Smooth muscle cell (in vitro differentiated cells): Measurements from ENCODE around the gene LY6G6D. TPM values are rescaled to one million over a fixed set of nuclear protein-coding genes. Genes with fewer than 3 reads are reported as not detected.

Source experiments
- DNase-seq: peaks from one replicate; lab custom pipeline; 2025; ENCODE audit not compliant: unreplicated experiment; lab: John Stamatoyannopoulos, UW
- H2AFZ ChIP-seq: fragments of 200-600 bp; sonication (generic); 2 replicates; pipeline ENCODE4 v1.6.0; 2016; ENCODE audit warnings: antibody characterized with exemption, low read depth, mild to moderate bottlenecking
- H3F3A ChIP-seq: fragments of 200-600 bp; sonication (generic); 2 replicates; pipeline ENCODE4 v1.6.0; 2017; ENCODE audit warnings: antibody characterized with exemption, low read depth
- H3K27ac ChIP-seq: fragments of 200-600 bp; sonication (generic); 2 replicates; pipeline ENCODE4 v1.5.1; 2016; ENCODE audit warnings: low read depth, mild to moderate bottlenecking
- H3K27me3 ChIP-seq: fragments of 200-600 bp; sonication (generic); 2 replicates; pipeline ENCODE4 v1.6.1; 2016; ENCODE audit warnings: low read depth, mild to moderate bottlenecking
- H3K36me3 ChIP-seq: fragments of 200-600 bp; sonication (generic); 2 replicates; pipeline ENCODE4 v1.5.1; 2016; ENCODE audit warnings: low read depth
- H3K4me1 ChIP-seq: fragments of 200-600 bp; sonication (generic); 2 replicates; pipeline ENCODE4 v1.5.1; 2016; ENCODE audit warnings: low read depth
- H3K4me2 ChIP-seq: fragments of 200-600 bp; sonication (generic); 2 replicates; pipeline ENCODE4 v1.6.0; 2016; ENCODE audit warnings: mild to moderate bottlenecking
- H3K4me3 ChIP-seq: fragments of 200-600 bp; sonication (generic); 2 replicates; pipeline ENCODE4 v1.5.1; 2016; ENCODE audit warnings: mild to moderate bottlenecking
- H3K79me2 ChIP-seq: fragments of 200-600 bp; sonication (generic); 2 replicates; pipeline ENCODE4 v1.6.0; 2016; ENCODE audit warnings: low read depth, mild to moderate bottlenecking
- H3K9ac ChIP-seq: fragments of 200-600 bp; sonication (generic); 2 replicates; pipeline ENCODE4 v1.6.0; 2016; ENCODE audit warnings: low read depth
- H3K9me3 ChIP-seq: fragments of 200-600 bp; sonication (generic); replicated peaks from 2 replicates; pipeline ENCODE4 v1.5.1; 2016; ENCODE audit warnings: low read depth
- H4K20me1 ChIP-seq: fragments of 200-600 bp; sonication (generic); 2 replicates; pipeline ENCODE4 v1.6.0; 2016; ENCODE audit warnings: low read depth
- CTCF ChIP-seq: fragments of 200-600 bp; sonication (generic); IDR thresholded peaks from 2 replicates; pipeline ENCODE4 v1.5.1; 2017; ENCODE audit warnings: borderline replicate concordance, mild to moderate bottlenecking, antibody characterized with exemption; ENCODE audit not compliant: insufficient read depth, poor library complexity, severe bottlenecking
- WGBS: methylation state at CpG from one replicate; pipeline ENCODE4 v1.1.7; 2016; ENCODE audit warnings: low lambda C conversion rate; 5-methylcytosine and 5-hydroxymethylcytosine counted together
- polyA plus RNA-seq: library from polyadenylated mRNA; unstranded; fragments of >200 nt; fragmentation: Nextera tagmentation; extraction: Ambion mirVana; gene quantifications from 2 replicates; pipeline ENCODE4 v1.2.1, GENCODE V29; 2016
- total RNA-seq: library from RNA; depleted of rRNA; stranded (reverse); fragments of >200 nt; gene quantifications from 2 replicates; pipeline ENCODE4 v1.2.3, GENCODE V29; 2014

Gene LY6G6D
- total and polyA plus RNA-seq, 2 experiments from 2014 or later, result not detected

GRCh38 chr6:31683591-31683990, 31.6 kb upstream of the LY6G6D start:
- Histone ChIP-seq H3K4me1 (peaks cover 14% of the 10 kb centered on the region), H3K27me3 (no peaks in the 10 kb centered on the region)
- WGBS, result 77% methylated on average over 13 of the region's 13 CpGs

GRCh38 chr6:31686483-31686882, 28.7 kb upstream of the LY6G6D start:
- H3K9me3 ChIP-seq, result no peaks in the 10 kb centered on the region
- no peak overlapping the region for H3K4me3 ChIP-seq
- no peaks in the 10 kb centered on the region for H3F3A ChIP-seq
- H3K27ac ChIP-seq, result no peak overlapping the region
- no peak overlapping the region for H2AFZ ChIP-seq
- no peaks in the 10 kb centered on the region for H4K20me1 ChIP-seq
- no peaks in the 10 kb centered on the region for H3K36me3 ChIP-seq
- H3K79me2 ChIP-seq, result no peaks in the 10 kb centered on the region
- H3K4me2 ChIP-seq, result no peak overlapping the region
- H3K9ac ChIP-seq, result no peak overlapping the region
- peaks cover 9% of the 10 kb centered on the region for H3K4me1 ChIP-seq
- no peaks in the 10 kb centered on the region for H3K27me3 ChIP-seq
- DNase-seq, result no peak
- 98% methylated on average over 5 of the region's 5 CpGs for WGBS
- no peak for TF ChIP-seq CTCF

More at GRCh38 chr6:31683591-31683990, 31.6 kb upstream of the LY6G6D start:
- peak overlapping the region; percentile 38 for H3K4me3 ChIP-seq
- H3K9ac ChIP-seq, result no peak overlapping the region
- H3K9me3 ChIP-seq, result no peaks in the 10 kb centered on the region
- DNase-seq, result no peak
- no peak for TF ChIP-seq CTCF
- H3K79me2 ChIP-seq, result no peaks in the 10 kb centered on the region
- H4K20me1 ChIP-seq, result no peaks in the 10 kb centered on the region
- peak overlapping the region; percentile 83 for H3K4me2 ChIP-seq
- no peaks in the 10 kb centered on the region for H3F3A ChIP-seq
- no peak overlapping the region for H2AFZ ChIP-seq
- H3K27ac ChIP-seq, result no peak overlapping the region
- H3K36me3 ChIP-seq, result no peaks in the 10 kb centered on the region

- Histone ChIP-seq H4K20me1 (no peaks in the 10 kb centered on the region), H3K9ac (no peak overlapping the region), H3K27ac (no peak overlapping the region), H3K79me2 (no peaks in the 10 kb centered on the region), H3F3A (no peaks in the 10 kb centered on the region), H2AFZ (no peak overlapping the region), H3K36me3 (no peaks in the 10 kb centered on the region), H3K4me3 (no peak overlapping the region), H3K4me2 (no peak overlapping the region), H3K4me1 (peaks cover 5% of the 10 kb centered on the region), H3K27me3 (no peaks in the 10 kb centered on the region), H3K9me3 (no peaks in the 10 kb centered on the region)
- no peak for DNase-seq
- 93% methylated on average over 7 of the region's 8 CpGs for WGBS
- no peak for TF ChIP-seq CTCF
Observed at GRCh38 chr6:31687321-31687720, 27.8 kb upstream of the LY6G6D start.
